GM08714 (cell line): ENCODE measurements around the gene STXBP6.
"Not testable (repeated sequence)": the region's sequence is repeated elsewhere in the genome, so short reads cannot be mapped to it uniquely, and the experiment has no call there.

Source experiments
- H3K4me3 ChIP-seq: fragments of 200-500 bp; sonication (Bioruptor generic); 2 replicates; pipeline ENCODE4 v1.5.1; 2014; ENCODE audit warnings: mild to moderate bottlenecking, low read length, inconsistent platforms
- ZNF274 ChIP-seq: IDR thresholded peaks from 2 replicates; pipeline ENCODE4 v1.6.1; 2012; ENCODE audit warnings: mild to moderate bottlenecking, low read depth, low read length

Gene STXBP6

DNA sequence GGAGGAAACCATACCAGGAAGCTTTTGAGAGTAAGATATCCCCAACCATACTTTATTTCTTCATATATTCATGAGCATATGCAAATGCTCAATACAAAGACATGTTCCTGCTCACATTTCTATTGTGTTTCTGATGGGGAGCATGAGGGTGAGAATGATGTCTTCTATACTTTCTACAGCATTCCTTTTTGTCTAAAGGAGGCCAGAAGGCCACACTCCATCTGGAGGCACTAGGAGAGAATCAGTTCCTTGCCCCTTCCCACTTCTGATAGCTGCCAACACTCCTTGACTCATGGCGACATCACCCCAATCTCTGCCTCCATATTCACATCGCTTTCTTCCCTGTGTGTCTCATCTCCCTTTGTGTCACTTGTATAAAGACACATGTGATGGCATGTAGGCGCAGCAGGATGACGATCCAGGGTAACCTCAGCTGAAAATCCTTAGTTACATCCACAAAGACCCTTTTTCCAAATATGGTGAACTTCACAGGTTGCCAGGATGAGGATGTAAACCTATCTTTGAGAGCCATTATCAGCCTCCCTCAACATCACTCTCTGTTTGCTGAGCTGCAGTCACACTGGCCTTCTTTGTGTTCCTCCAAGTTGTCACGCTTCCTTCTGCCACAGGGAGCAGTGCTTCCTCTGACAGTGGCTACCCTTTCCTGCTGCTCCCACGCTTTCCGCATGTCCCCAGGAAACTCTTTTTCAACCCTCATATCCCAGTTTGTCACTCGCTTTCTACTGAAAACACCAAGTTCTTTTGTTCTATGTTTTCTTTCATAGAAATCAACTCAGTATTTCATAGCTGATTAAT lies 96.9 kb downstream of the STXBP6 start:
- TF ChIP-seq ZNF274 = no peak

DNA sequence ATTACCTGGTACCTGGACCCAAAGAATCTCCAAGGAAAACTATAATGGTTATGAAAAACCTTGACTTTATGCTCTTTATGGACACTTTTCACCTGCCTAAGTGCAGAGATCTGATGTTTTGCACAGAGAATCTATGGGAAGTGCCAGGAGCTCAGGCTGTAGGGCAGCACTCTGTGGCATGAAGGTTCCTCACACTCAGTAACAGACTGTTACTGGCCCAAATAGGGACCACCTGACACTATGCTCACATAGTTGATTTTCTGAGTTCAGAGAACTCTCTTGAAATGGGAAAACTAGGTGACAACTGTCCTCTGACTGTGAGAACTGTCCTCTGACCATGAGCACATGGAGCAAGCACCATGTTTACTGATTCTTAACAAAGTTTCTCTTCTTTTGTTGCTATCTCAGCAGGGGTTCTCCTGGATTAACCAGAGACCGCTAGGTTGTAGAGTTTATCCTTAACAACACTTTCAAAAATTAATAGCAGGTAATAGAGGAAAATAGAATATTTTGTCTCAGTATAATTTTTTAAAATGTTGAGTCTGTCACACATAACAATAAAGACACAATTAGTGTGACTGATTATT lies 101.6 kb downstream of the STXBP6 start:
- H3K4me3 ChIP-seq = no peak overlapping the region
- TF ChIP-seq ZNF274 = no peak

More for the DNA sequence above, 96.9 kb downstream of the STXBP6 start:
- H3K4me3 ChIP-seq = no peak overlapping the region

DNA sequence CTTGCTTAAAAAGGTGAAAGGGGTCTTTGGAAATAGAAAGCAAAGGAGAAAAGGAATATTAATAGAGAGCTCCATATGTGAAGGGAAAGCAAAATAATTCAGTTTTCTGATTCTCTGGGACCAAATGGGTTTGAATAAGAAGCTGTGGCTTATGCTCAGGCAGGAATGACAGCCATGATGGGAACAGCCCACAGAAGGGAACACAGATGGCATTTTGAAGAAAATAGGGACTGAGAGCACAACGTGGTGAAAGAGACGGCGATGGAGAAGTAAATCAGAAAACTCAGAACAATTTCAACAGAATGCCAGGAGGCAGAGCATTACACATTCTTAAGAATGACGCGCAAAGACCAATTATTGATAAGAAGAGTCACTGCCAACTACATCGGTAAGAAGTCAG lies 102.8 kb downstream of the STXBP6 start:
- no peak for TF ChIP-seq ZNF274
- no peak overlapping the region for H3K4me3 ChIP-seq

DNA sequence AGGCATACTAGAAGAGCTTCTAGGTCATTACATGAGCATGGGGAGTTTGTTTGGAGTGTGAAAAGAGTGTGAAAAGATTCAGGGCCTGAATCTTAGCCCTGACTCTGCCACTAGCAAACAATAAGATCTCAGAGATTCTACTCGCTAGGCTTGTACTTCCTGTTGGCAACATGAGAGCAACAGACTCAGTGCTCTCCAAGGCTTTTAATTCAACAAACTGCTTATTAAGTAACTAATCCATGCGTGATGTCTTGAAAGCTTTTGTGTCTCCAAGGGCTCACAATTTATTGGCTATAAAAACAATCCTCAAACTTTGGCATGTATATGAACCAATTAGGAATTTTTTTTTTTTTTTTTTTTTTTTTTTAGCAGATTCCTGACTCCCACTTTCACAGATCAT lies 105.1 kb downstream of the STXBP6 start:
- no peak overlapping the region for H3K4me3 ChIP-seq

DNA sequence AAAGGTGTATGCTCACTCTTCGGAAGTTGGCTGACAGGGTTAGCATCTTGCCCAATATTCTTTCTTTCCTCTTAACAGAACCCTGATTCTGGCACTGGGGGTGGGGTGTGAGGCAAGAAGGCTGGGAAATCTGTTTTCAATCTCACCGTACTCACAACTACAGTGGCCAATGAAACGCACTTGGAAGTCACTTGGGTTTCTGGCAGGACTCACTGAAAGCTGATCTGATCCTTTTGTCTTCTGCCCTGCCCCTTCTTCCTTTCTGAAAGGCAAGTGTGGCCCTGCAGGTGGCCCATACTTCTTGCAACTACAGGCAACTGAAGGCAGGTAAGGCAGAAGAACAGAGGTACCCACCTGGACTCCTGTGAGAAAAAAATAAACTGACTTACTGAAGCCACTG lies 106.9 kb downstream of the STXBP6 start:
- TF ChIP-seq ZNF274 = no peak
- H3K4me3 ChIP-seq = no peak overlapping the region

More for the DNA sequence above, 105.1 kb downstream of the STXBP6 start:
- TF ChIP-seq ZNF274 = no peak

DNA sequence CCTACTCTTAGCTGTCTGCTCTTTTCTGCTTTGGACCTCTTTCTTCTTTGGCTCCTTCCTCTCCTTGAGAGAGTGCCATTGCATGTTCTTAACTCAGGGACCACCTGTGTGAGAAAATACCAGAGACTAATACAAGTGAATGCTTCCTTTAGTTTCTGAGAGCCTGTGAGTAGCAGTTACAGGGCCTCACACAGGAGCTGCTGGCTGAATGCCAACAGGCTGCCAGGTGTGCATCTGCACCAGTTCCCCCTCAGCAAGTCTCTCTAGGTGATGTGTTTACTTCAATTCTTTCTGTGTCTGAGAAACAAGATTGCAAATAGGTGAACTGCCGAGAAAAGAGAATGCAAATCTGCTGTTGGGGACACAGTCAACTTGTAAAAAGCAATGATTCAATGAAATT lies 108.2 kb downstream of the STXBP6 start:
- no peak overlapping the region for H3K4me3 ChIP-seq
- TF ChIP-seq ZNF274 = no peak

DNA sequence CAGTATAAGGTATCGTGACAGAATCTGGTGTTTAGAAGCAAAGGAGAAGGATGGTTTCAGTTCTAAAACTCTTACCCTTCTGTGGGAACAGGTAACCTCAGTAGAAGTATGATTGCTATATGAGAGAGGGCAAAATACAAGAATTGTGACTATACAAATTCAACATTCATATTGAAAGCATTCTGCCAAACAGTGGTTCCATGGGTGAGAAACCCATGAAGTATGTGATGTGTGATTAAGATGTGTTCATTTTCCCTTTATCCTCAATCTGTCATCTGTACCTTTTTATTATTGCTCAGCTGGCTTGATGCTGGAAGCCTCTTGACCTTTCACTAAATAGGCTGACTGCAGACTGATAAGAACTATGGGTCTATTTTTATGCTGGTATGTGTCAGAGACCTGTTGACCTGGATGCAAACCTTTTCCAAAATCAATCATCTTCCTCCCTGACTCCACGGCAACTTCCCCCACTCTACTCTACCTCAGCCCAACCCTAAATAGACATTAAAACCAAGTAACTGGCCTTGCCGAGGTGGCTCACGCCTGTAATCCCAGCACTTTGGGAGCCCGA lies 109.6 kb downstream of the STXBP6 start:
- H3K4me3 ChIP-seq = no peak overlapping the region
- TF ChIP-seq ZNF274 = no peak

DNA sequence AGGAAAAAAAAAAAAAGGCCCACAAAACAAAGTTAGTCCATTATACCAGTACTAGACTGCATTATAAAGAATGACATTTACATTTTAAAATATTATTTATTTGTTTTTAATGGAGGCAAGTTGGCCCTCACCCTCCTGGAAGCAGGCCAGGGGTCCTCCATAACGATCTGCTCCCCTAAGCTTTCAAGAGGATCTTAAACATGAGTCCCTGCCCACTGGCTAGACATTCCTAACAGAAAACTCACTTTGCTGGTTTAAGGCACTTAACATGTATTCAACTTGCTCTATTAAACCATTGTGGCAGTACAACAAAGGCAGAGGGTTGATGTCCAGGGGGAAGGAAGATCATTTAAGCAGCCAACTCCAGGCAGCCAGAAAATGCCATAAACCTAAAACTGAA lies 111.4 kb downstream of the STXBP6 start:
- no peak overlapping the region for H3K4me3 ChIP-seq
- no peak for TF ChIP-seq ZNF274

DNA sequence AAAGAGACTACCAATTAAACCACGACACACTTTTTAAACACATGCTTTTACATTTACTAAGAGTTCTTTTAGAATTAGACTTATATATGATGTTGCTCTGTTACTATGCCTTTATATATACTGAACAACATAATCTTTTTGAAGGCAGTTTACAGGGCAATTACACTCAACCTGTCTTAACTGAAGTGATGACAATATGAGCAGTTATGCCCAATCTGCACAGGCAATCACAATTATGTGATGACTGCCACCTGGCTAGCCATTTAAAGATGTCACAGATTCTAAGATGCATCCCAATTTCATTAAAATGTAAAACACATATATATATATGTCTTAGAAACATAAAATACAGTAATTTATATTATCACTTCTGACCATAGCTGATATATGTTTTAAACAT lies 112.6 kb downstream of the STXBP6 start:
- no peak for TF ChIP-seq ZNF274
- no peak overlapping the region for H3K4me3 ChIP-seq

DNA sequence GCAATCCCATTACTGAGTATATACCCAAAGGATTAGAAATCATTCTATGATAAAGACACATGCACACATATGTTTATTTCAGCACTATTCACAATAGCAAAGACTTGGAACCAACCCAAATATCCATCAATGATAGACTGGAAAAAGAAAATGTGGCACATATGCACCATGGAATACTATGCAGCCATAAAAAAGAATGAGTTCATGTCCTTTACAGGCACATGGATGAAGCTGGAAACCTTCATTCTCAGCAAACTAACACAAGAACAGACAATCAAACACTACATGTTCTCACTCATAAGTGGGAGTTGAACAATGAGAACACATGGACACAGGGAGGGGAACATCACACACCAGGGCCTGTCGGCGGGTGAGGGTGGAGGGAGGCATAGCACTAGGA lies 113.2 kb downstream of the STXBP6 start:
- not testable (repeated sequence) for H3K4me3 ChIP-seq

DNA sequence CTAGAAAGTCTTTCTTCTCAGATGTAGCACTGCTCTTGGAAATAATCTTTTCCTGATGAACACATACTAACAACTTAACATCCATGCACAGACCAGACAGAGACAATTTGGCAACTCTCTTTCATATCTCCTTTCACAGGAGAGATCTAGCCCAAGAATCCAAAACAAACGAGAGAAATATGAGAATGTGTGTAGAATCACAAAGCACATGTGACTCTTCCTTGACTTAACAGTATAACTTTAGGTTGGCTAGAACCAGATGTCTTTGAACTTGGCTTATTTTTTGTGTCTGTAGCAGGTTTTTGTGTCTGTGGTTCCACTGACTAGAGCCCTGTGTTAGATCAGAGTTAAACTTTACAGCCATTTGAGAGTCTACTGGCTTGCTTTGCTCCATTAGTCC lies 114.2 kb downstream of the STXBP6 start:
- no peak overlapping the region for H3K4me3 ChIP-seq
- TF ChIP-seq ZNF274 = no peak

DNA sequence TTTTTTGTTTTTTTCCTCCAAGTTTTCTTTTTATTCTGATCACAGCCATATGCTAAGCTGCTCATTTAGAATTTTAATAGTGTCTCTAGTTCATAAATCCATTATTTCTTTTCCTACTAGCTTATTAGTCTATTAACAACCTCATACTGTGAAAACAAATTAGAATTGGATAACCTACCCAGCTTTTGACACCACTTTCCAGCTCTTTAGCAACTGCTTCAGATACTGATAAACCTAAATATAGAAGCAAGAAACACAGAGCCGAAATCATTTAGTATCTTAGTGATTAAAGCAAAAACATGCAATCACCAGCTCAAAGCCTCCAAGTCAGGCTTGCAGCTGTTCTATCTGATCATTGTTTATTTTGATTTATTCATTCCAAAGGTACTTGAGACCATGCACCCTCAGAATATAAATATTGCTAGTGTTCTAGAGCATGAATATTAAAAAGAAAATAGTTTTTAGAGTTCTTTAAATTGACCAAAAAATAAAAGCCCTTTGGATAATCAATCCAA lies 121.5 kb downstream of the STXBP6 start:
- no peak overlapping the region for H3K4me3 ChIP-seq
- TF ChIP-seq ZNF274 = no peak

DNA sequence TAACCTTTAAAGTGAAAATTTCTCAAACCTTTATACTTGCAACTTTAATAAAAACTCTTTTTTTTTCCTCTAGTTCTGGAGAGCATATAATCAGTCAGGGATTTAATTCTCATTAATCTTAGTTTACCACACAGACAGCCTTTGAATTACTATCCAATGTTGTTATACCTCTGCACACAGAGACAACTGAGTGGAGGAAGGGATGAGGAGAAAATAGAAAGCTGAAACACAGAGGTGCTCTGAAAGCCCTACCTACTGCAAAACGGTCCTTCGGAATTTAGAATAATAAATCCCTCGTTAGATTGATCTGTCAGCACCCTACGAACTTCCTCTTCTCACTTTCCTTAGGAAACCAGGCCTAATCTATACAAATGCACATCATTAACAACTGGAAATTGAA lies 122.1 kb downstream of the STXBP6 start:
- no peak overlapping the region for H3K4me3 ChIP-seq
- no peak for TF ChIP-seq ZNF274

DNA sequence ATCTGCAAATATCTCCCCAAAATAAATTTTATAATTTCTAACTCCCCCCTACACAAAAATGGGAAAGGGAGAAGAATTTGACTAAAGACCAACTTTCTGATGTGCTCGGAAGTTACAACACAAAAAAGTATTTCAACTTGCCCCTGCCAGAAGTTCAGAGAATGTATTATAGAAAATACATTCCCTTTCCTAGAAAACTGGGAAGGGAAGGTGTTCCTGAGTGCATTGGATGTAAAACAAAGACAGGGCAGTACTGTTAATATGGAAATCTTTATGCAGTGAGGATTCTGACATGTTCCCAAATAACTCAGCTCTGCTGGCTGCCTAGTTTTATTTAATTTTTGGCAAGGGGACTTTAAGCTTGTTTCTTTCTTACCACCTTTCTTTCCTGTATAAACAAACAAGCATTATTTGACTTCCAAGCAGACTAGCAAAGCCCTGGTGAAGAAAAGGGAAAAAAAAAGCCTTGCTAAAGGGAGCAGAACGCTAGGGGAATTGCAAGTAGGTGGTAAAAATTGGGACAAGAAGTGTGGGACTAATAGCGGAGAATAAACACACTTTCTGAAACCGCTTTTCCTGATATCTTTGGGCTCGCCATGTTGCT lies 124.1 kb downstream of the STXBP6 start:
- no peak for TF ChIP-seq ZNF274
- H3K4me3 ChIP-seq = no peak overlapping the region

DNA sequence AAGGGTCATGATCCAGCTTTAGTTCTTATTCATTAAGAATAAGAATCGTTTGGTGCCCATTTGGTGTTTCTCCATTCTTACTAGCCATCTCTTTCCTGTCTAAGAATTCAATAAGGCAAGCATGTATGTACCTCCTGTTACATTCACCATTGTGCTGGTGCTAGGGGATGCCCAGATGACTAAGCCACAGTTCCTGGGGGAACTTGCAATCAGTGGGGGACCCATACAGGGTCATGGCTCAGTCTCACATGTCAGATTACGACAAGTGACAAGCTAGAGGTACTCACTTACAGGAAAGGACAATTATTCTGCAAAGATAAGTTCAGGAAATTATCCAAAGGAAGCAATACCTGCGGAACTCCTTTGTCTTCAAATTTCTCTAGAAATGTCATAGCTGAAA lies 125.4 kb downstream of the STXBP6 start:
- no peak overlapping the region for H3K4me3 ChIP-seq
- no peak for TF ChIP-seq ZNF274
